ENCODE data around the gene FLT4.

- TF ChIP-seq CTCF (IDR thresholded peaks at IDR 0.05; ENCODE audit: low read length) (no peak), EZH2 (IDR thresholded peaks at IDR 0.05; ENCODE audit: borderline replicate concordance, low read length) (no peak)
Observed at GRCh38 chr5:180632768-180633167, 16.6 kb downstream of the FLT4 start.
